GM18505 (cell line): ENCODE results near the gene ZNF483.

ENCODE experiments used
- ATAC-seq: cut with Tn5 transposase; IDR thresholded peaks from one replicate; pipeline ENCODE4 v1.9.1; 2021; ENCODE audit not compliant: unreplicated experiment
- POLR2A ChIP-seq: IDR thresholded peaks from 4 replicates; pipeline ENCODE4 v1.6.1; 2011; ENCODE audit warnings: borderline replicate concordance; ENCODE audit not compliant: insufficient read depth, insufficient read length; ENCODE audit errors: extremely low read depth

Gene ZNF483

GRCh38 chr9:111582888-111583287 lies 57.9 kb downstream of the ZNF483 start:
- ATAC-seq = no peak
- no peak for TF ChIP-seq POLR2A

- no peak for TF ChIP-seq POLR2A
- ATAC-seq = no peak
Observed at GRCh38 chr9:111586378-111586777, 61.4 kb downstream of the ZNF483 start.

- no peak for TF ChIP-seq POLR2A
- no peak for ATAC-seq
Observed at GRCh38 chr9:111588846-111589245, 63.9 kb downstream of the ZNF483 start.

- TF ChIP-seq POLR2A = no peak
Observed at GRCh38 chr9:111597852-111598732, 73.1 kb downstream of the ZNF483 start.

GRCh38 chr9:111598733-111599091 lies 73.7 kb downstream of the ZNF483 start:
- no peak for ATAC-seq
- TF ChIP-seq POLR2A = no peak

More at GRCh38 chr9:111597852-111598732, 73.1 kb downstream of the ZNF483 start:
- ATAC-seq = peak; percentile 48

- ATAC-seq = no peak
- TF ChIP-seq POLR2A = no peak
Observed at GRCh38 chr9:111599092-111599954, 74.3 kb downstream of the ZNF483 start, which contains the start of gene PTGR1. Gene PTGR1, minus strand, starts transcription at chr9:111599647. Its CDS starts 2,225 bp downstream, at chr9:111597422.

- no peak for TF ChIP-seq POLR2A
- no peak for ATAC-seq
Observed at GRCh38 chr9:111599955-111600343, 75.0 kb downstream of the ZNF483 start.

GRCh38 chr9:111601237-111602018 lies 76.4 kb downstream of the ZNF483 start:
- no peak for ATAC-seq
- no peak for TF ChIP-seq POLR2A

- TF ChIP-seq POLR2A = no peak
- ATAC-seq = no peak
Observed at GRCh38 chr9:111603041-111603440, 78.1 kb downstream of the ZNF483 start.

GRCh38 chr9:111604054-111604615 lies 79.2 kb downstream of the ZNF483 start:
- no peak for TF ChIP-seq POLR2A
- ATAC-seq = no peak

- ATAC-seq = no peak
Observed at GRCh38 chr9:111605041-111605559, 80.1 kb downstream of the ZNF483 start.

GRCh38 chr9:111610149-111610548 lies 85.2 kb downstream of the ZNF483 start:
- ATAC-seq = no peak
- TF ChIP-seq POLR2A = no peak

More at GRCh38 chr9:111605041-111605559, 80.1 kb downstream of the ZNF483 start:
- no peak for TF ChIP-seq POLR2A

- ATAC-seq = no peak
- no peak for TF ChIP-seq POLR2A
Observed at GRCh38 chr9:111610845-111611244, 85.9 kb downstream of the ZNF483 start.

GRCh38 chr9:111613436-111614040 lies 88.6 kb downstream of the ZNF483 start:
- ATAC-seq = no peak
- TF ChIP-seq POLR2A = no peak
